HG03280 (cell line): ENCODE measurements around the gene SPP1.
A peak's percentile ranks its signal among the peaks of the same experiment; 100 is the strongest.

Experiments
- ATAC-seq: cut with Tn5 transposase; IDR thresholded peaks from one replicate; pipeline ENCODE4 v1.9.1; 2021; ENCODE audit warnings: mild to moderate bottlenecking, moderate library complexity; ENCODE audit not compliant: unreplicated experiment

SPP1 gene

DNA sequence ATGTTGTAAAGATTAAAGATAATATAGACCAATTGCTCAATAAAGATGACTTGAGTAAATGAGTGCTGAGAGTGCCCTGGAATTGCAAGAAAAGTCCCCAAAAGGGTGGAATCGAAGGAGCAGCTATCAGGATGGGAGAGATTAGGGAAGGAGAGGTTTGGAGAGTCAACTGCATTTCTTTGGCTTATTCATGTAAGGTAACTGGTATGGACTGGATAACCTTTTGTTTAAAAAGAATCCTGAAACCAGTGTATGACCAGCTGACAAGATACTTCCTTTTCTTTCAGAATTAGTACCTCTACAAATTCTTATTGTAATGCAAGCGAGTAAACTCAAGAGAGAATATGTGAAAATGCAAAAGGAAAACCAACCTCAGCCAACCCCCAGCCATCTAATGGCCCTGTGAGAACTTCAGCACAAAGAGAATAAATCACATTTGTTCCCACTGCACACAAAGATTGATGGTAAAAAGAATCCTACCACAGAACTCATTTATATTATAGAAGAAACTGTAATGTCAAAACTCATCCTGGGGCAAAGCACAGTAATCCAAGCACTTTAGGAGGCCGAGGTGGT lies 24.5 kb upstream of the SPP1 start:
- no peak for ATAC-seq

DNA sequence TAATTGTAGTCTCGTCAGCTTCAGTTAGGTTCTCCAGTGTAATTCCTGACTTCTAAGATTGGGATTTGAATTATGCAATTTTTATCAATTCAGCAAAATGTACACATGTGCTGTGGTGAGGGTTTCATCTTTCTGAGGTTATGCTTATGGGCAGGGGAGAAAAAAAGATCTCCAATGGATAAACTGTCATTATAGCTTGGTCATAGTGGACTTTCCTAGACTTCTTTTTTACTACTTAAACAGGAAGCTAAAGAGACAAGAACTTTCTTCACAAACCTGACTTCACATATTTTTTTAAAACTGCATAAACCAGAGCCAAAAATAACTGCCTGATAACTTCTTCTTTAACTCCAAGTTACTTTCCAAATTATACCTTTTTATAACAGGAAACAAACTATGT lies 21.7 kb upstream of the SPP1 start:
- no peak for ATAC-seq

DNA sequence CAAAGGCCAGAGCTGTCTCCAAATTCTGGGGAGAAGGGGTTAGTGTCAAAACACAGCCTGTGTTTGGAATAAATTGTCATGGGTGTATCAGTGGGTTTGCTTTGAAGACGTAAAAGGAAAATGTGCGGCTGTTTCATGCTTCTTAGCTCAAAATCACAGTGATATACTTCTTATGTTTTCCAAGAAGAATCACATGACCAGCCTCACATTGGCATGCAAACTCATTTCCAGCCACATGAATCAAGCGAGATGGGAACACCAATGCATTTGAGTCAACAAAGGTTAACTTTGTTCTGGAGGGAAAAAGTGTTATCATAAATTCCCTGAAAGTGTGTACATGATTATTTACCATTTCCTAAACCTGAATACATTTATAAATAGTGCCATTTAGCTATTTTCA lies 19.0 kb upstream of the SPP1 start:
- ATAC-seq = no peak

DNA sequence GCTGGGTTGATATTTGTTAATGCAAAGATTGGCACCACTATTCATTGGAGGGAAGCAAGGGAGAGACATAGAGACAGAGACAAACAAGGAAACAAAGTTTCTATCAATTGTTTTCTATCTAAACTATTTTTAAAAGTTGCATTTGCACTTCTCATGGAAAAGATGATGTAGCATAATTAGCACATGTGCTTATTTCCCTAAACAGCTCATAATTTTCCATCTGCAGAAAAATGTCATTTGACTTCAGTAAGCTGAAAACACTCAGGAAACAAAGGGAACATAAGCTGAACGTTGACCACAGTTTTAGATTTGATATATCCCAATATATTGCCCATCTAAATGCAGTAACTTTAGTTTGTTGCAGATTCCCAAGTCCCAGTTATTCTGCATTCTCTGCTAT lies 18.5 kb upstream of the SPP1 start:
- ATAC-seq = no peak

DNA sequence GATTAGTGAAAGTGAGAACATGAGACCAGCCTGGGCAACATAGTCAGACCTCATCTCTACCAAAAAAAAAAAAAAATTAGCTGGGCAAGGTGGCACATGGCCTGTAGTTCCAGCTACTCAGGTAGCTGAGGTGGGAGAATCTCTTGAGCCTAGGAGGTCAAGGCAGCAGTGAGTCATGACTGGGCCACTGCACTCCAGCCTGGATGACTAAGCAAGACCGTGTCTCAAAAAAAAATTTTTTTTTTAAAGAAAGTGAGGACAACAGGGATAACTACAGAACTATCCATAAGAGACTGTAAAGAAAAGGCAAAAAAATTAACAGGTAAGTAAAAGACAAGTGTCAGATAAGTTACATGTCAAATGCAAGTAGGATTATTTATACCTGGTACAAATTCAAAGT lies 13.5 kb upstream of the SPP1 start:
- ATAC-seq = no peak

DNA sequence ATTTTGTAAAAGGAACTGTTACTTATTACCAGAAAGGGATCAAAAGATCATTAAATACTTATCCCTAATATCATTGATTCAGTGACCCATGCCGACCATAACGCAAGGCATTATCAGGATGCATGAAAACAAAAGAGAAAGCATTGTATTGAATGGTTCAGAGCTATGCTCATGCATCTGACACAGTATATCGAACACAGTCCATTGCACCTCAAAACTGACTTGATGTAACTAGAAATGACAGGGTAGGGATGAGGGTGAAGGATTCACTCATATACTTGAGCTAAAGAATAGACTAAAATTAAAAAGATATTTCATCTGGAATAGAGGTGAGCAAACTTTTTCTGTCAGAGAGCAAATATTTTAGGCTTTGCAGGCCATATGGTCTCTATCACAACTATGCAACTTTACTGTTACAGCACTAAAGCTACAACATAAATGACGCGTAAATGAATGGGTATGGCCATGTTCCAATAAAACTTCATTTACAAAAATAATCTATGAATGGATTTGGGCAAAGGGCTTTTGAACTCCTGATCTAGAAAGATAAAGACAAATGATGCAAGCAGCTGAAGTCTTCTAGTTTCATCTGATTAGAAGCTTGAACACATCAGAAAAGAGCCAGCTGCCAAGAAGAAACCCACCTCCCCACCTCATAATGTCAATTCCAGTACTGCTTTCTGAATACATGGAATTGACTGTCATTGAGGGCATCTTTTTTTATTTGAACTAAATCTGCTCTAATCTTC lies 12.9 kb upstream of the SPP1 start:
- no peak for ATAC-seq

DNA sequence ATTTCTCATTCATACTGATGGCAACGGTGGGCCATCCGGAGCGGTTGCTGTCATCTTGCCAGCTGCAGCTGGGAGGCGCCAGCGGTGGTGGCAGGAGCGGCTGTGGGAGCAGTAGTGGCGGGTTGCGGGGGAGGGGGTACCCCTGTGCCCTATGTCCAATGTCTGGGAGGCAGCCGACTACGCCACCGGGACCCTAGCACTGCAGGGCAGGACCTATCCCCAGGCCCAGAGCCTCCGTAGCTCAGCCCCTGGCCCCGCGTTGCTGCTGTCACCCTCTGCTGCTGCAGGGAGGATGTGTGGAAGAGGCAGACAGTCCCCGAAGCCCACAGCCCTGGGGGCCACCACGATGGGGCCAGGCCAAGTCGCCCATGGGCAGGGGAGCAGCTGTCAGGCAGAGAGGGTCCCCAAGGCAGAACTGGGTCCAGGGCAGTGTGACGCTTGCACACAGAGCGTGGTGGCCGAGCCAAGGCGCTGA lies 10.0 kb upstream of the SPP1 start:
- ATAC-seq = no peak

DNA sequence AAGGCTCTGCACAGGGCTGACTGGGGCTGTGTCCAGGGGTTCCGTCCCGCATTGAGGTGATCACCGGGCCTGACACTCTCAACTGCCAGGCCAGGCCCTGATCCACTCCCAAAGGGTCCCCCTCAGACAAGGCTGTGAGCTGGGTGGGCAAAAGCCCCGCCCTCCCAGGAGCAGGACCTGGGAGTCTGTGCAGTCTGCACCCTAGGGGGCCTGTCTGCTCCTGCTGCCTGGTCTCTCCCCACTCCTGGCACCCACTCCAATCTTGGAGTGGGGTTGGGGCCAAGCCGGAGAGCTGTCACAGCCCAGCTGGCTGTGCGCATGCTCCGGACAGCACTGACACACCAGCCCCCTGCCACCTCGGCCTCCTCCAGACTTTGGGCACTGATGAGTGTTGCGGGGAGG lies 9.4 kb upstream of the SPP1 start:
- no peak for ATAC-seq

DNA sequence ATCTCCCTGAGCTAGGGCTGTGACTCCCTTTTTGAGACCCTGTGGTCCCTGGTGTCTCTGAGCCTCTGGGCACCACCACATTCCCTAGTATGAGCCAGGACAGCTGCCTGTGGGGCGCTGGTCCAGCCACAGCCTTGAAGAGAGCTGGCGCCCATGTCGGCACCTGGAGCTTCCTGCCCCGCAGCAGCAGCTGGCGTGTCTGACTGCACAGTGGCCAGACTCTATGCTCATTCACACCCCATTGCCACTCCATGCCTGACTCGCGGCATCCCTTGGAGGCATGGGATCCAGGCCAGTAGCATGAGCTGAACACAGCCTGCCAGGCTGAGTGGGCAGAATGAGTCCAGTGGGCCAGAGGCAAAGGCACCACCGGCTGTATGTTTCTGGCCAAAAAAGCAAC lies 8.3 kb upstream of the SPP1 start:
- no peak for ATAC-seq

DNA sequence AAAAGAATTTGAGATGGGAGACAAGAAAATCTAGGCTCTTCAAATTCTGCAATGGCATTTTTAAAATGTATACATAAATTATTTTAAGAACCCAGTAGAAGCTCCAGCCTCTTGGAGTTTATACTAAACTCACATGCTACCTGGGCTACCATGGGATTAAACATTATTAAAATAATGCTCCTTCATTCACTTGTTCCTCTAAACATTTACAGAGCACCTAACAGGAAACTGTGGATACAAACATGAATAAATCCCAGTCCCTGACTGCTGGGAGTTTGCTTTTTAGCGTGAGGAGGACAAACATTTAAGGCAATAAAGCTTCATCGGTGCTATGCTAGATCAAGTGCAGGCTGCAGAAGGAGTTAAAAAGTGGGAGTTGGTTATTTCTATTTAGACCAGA lies 5.4 kb upstream of the SPP1 start:
- no peak for ATAC-seq

DNA sequence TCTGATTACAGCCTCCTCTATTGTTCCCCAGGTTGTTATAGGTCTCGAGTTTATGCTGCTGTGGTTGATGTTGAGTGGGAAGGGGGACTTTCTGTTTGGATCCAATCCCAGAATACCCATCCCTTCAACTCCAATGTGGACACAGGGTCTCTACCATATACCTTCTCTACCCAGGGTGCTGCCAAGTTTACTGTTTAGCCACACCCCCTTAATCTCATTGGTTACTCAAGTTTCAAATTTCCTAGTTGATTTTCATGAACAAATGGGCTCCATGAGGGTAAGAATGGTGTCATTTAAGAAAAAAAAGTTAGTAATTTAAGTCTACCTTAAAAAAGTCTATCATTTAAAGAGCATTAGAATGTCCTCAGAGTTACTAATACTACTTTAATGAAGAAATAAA lies 3.6 kb upstream of the SPP1 start:
- no peak for ATAC-seq

DNA sequence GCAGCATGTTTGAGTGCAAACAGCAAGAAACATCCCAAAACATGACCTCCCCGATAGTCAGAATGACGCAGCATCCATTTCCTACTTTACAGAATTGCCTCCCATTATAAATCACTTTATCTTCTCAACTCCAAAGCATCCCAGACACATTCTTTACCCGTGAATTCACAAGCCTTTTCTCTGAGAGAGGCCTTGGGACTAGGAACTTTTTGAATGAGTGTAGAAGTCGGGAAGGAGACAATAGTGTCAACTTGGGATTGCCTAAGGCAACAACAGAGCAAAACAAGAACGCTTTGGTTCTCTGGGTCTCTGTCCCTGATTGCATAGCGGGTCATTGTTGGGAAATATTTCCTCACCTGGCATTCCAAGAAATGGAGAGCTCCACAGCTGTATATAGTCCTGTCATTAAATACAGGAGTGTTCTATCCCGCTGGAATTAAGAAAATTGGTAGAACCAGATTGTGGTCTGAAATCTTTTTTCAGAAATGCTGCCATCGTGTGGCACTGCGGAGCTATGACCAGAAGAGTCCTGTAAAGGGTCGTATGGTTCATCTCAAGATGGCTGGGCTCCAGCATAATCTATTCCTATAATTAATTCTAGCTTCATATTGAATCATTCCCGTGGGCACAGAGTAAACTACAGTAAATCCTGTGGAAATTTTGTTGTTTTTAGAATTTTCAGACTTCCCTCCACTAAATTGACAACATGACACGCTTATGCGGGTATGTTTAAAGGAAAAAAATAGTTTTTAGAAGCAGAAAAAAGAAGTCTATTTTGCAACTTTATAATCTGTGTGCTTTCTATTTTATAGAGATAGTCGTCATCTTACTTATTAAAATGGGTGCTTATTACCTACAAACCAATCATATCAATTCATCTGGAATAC lies 2.0 kb upstream of the SPP1 start:
- peak; percentile 80 for ATAC-seq

DNA sequence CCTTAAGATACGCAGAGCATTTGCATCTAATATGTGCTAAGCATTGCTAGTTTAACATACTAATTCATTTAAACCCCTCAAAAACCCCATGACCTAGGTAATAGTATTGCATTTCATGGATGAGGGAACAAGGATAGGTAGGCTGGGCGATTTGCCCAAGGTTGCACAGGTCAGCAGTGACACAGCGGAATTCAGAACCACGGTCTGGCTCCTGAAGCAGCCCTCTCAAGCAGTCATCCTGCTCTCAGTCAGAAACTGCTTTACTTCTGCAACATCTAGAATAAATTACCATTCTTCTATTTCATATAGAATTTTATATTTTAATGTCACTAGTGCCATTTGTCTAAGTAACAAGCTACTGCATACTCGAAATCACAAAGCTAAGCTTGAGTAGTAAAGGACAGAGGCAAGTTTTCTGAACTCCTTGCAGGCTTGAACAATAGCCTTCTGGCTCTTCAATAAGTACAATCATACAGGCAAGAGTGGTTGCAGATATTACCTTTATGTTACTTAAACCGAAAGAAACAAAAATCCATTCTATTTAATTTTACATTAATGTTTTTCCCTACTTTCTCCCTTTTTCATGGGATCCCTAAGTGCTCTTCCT lies 555 bp upstream of the SPP1 start:
- ATAC-seq = no peak

DNA sequence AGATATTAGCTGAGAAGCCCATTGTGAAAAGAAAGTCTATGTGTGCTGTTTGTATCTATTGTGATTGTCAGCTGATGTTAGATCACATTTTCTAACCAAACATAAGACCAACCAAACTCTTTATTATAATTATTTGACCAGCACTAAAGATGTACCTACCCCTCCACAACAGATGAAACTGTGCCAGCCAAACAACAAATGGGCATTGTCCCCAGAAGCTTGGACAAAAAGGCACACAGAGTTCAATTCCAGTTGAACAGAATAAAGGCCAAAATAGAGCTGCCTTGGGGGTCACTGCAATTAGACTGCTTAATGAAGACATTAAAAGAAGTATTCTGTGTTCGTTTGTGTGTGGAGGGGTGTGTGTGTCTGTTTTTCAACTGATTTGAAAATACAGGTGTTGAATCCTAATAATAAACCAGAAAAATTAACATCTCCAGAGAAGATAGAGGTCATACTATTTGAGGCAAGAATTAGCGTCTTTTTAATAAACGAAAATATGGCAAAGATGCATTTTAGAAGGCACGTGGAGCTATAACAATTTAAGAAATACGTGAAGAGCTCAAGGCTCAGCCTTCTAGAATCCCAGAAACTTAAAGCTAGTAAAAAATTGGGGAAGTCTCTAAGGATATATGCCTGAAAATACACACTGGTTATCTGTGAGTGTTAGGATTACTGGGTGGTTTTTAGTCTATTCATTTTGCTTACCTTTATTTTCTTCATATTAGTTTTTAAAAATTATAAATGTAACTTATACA lies 2.2 kb downstream of the SPP1 start:
- no peak for ATAC-seq

DNA sequence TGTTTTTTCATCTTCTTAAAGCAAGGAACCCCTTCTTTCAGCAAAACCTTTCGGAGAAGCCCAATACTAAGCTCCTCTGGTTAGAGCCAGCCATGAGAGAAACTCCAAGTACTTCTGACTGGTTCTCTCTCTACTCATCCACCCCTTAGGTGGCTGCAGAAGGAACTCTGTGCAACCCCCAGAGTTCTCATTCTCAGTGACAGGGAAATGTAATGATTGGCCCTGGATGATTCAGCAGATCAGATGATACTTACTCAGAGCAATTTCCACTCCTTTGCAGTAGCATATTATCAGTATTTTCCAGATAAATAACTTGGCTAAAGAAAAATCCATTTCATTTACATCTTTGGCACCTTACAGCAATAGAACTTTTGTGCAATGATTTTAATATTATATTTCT lies 3.2 kb downstream of the SPP1 start:
- no peak for ATAC-seq

DNA sequence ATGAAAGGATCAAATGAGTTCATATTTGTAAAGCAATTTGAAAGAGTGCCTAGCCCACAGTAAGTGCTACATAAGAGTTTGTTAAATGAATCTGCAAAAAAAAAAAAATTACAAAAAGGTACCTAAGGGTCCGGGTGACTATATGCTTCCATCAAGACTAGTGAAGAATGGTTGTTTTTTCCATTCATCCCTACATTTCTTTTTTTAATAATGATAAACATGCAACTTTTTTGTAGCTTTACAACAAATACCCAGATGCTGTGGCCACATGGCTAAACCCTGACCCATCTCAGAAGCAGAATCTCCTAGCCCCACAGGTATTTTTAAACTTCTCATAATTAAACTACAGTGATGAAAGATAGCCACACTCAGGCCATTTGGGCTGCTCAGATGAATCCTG lies 4.3 kb downstream of the SPP1 start:
- ATAC-seq = no peak

DNA sequence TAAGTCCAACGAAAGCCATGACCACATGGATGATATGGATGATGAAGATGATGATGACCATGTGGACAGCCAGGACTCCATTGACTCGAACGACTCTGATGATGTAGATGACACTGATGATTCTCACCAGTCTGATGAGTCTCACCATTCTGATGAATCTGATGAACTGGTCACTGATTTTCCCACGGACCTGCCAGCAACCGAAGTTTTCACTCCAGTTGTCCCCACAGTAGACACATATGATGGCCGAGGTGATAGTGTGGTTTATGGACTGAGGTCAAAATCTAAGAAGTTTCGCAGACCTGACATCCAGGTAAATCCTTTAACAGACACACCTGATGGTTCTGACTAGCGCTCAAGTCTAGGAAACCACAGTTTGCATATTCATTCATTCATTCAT lies 6.0 kb downstream of the SPP1 start:
- no peak for ATAC-seq

DNA sequence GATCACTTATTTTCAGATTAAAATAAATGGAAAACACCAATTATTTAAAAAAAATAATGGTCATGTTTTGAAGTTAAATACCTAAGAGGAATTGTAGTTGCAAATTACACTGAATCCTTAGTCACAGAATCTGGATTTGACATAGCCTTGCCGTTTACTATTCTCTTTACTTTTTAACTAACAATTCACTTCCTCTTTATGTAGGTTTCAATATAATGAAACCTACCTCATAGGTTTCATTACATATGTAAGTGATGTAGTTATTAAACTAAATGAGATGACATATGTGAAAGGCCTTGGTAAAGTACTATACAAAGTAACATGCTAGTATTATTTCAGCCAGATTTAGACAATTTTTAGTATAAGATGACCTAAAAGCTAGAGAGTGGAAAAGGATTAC lies 6.5 kb downstream of the SPP1 start:
- no peak for ATAC-seq

DNA sequence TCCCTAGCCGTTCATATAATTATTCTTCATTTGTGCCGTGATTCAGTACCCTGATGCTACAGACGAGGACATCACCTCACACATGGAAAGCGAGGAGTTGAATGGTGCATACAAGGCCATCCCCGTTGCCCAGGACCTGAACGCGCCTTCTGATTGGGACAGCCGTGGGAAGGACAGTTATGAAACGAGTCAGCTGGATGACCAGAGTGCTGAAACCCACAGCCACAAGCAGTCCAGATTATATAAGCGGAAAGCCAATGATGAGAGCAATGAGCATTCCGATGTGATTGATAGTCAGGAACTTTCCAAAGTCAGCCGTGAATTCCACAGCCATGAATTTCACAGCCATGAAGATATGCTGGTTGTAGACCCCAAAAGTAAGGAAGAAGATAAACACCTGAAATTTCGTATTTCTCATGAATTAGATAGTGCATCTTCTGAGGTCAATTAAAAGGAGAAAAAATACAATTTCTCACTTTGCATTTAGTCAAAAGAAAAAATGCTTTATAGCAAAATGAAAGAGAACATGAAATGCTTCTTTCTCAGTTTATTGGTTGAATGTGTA lies 7.0 kb downstream of the SPP1 start:
- ATAC-seq = no peak

DNA sequence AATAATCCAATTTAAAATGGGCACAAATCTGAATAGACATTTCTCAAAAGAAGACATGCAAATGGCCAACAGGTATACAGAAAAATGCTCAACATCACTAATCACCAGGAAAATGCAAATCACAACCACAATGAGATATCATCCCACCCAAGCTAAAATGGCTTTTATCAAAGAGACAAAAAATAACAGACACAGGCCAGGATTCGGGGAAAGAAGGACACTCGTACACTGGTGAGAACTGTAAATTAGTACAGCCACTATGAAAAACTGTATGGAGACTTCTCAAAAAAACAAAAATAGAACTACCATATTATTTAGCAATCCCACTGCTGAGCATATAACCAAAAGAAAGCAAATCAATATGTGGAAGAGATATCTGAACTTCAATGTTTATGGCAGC lies 8.5 kb downstream of the SPP1 start:
- no peak for ATAC-seq
